ENCODE data around the gene MIP. TPM values are rescaled to one million over a fixed set of nuclear protein-coding genes. Genes with fewer than 3 reads are reported as not detected.

MIP gene
- polyA plus RNA-seq, 1 donor (not counting 4 experiments of a cell fraction or from before 2014, with no cell fraction given): not detected

DNA sequence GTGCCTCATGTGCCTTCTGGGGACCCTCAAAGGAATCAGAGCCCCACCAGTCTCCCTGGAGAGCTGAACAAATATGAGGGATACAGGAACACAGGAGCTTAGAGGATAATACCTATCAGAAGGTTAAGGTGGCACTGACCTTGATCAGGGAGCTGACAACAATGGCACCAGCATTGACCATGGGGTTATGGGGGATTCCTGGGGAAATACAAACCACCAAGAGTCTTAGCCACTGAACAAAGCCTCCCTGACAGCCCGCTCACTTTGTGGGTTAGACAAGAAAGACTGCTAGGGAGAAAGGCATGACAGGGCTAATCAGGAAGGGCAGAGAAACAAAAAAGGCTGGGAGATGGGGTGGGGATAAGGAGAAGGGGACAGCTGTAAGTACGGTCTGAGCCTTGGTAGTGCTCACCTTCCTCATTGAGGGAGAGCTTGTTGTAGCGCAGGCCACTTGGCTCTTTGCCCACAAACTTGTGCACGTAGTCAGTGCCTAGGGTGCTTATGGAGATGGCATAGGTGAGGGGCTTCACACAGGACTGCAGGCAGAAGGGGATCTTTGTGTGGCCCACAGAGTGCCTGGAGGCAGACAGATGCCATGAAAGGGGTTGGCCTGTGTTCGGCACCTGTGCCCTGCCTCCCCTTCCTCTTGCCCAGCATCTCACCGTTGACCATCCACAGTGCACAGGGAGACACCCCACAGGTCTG, 23.2 kb upstream of the MIP start:
- dilution Hi-C loops (cut with MboI; ENCODE audit: extremely low pct_ligation_motif_present, low sequenced_read_pairs): no loop called here
- no peak overlapping the region for H3K4me3 ChIP-seq (ENCODE audit: control insufficient read depth in 2 of 3, extremely low read depth in 1 of 3, insufficient read depth in 2 of 3, low read depth in 1 of 3, low read length in 3 of 3)
- no peak overlapping the region for H3K4me2 ChIP-seq (ENCODE audit: control insufficient read depth, extremely low read depth, insufficient read depth, low read depth, low read length)
- no peaks in the 10 kb centered on the region for H4K20me1 ChIP-seq (ENCODE audit: control insufficient read depth, extremely low read depth, insufficient read depth, low read length)
- no peak overlapping the region for H3K27ac ChIP-seq (ENCODE audit: control insufficient read depth, insufficient read depth, low read length)
- H3K9ac ChIP-seq (ENCODE audit: control insufficient read depth, extremely low read depth, insufficient read depth, low read length): no peak overlapping the region
- H3K9me1 ChIP-seq (ENCODE audit: control insufficient read depth, extremely low read depth, insufficient read depth, low read length): no peaks in the 10 kb centered on the region
- TF ChIP-seq, protein P1, sequence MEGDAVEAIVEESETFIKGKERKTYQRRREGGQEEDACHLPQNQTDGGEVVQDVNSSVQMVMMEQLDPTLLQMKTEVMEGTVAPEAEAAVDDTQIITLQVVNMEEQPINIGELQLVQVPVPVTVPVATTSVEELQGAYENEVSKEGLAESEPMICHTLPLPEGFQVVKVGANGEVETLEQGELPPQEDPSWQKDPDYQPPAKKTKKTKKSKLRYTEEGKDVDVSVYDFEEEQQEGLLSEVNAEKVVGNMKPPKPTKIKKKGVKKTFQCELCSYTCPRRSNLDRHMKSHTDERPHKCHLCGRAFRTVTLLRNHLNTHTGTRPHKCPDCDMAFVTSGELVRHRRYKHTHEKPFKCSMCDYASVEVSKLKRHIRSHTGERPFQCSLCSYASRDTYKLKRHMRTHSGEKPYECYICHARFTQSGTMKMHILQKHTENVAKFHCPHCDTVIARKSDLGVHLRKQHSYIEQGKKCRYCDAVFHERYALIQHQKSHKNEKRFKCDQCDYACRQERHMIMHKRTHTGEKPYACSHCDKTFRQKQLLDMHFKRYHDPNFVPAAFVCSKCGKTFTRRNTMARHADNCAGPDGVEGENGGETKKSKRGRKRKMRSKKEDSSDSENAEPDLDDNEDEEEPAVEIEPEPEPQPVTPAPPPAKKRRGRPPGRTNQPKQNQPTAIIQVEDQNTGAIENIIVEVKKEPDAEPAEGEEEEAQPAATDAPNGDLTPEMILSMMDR (optimal IDR thresholded peaks at IDR 0.05 in 1 of 3, IDR thresholded peaks at IDR 0.05 in 1 of 3, conservative IDR thresholded peaks at IDR 0.05 in 1 of 3; ENCODE audit: extremely low read depth in 1 of 3, insufficient read depth in 2 of 3, low read length in 3 of 3): no peak
- TF ChIP-seq EZH2 (IDR thresholded peaks at IDR 0.05; ENCODE audit: low read length): no peak
- H3K27me3 ChIP-seq (ENCODE audit: control insufficient read depth, extremely low read depth, insufficient read depth, low read length): no peaks in the 10 kb centered on the region
- no peak for FAIRE-seq
- H3K9me3 ChIP-seq (ENCODE audit: control insufficient read depth, low read depth, low read length): no peaks in the 10 kb centered on the region
- peaks cover 0 to under 1% of the 10 kb centered on the region in 2 experiments for H3K36me3 ChIP-seq (ENCODE audit: control insufficient read depth in 2 of 2, extremely low read depth in 1 of 2, insufficient read depth in 2 of 2, low read length in 2 of 2)
- no peaks in the 10 kb centered on the region for H3K79me2 ChIP-seq (ENCODE audit: control insufficient read depth, insufficient read depth, low read length)
- no peak overlapping the region for H2AFZ ChIP-seq (ENCODE audit: control insufficient read depth, low read length)
- peaks cover 4% of the 10 kb centered on the region for H3K4me1 ChIP-seq (ENCODE audit: control insufficient read depth, extremely low read depth, insufficient read depth, low read length)
- no peak for DNase-seq (ENCODE audit: low read depth, low spot score)

DNA sequence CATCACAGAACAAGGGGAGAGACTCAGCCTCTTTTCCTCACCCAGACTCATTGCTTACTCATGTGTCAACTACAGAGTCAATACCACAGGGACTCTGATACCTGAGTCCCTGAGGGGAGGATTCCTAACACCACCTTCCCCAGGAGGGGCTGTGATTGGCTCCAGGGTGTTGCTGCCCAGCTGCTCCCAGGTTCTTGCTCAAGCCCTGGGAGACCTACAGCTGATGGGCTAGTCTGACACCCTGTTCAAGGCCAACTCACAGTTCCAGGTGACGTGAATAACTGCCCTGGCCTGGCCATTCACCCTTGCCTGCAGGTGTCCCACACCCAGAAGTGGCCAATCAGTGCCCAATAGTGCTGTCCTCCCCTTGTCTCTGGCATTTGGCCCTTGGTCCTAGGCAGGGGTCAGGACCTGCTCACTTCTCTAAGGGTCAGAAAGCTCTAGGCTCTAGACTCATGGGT, 22.5 kb upstream of the MIP start:
- H2AFZ ChIP-seq (ENCODE audit: control insufficient read depth, low read length): no peak overlapping the region
- no peaks in the 10 kb centered on the region for H3K79me2 ChIP-seq (ENCODE audit: control insufficient read depth, insufficient read depth, low read length)
- H3K36me3 ChIP-seq (ENCODE audit: control insufficient read depth in 2 of 2, extremely low read depth in 1 of 2, insufficient read depth in 2 of 2, low read length in 2 of 2): peaks cover 0 to 3% of the 10 kb centered on the region in 2 experiments
- dilution Hi-C loops (cut with MboI; ENCODE audit: extremely low pct_ligation_motif_present, low sequenced_read_pairs): no loop called here
- no peaks in the 10 kb centered on the region for H3K9me1 ChIP-seq (ENCODE audit: control insufficient read depth, extremely low read depth, insufficient read depth, low read length)
- H4K20me1 ChIP-seq (ENCODE audit: control insufficient read depth, extremely low read depth, insufficient read depth, low read length): no peaks in the 10 kb centered on the region
- FAIRE-seq: no peak
- no peaks in the 10 kb centered on the region for H3K27me3 ChIP-seq (ENCODE audit: control insufficient read depth, extremely low read depth, insufficient read depth, low read length)
- TF ChIP-seq, protein P1 (optimal IDR thresholded peaks at IDR 0.05 in 1 of 3, IDR thresholded peaks at IDR 0.05 in 1 of 3, conservative IDR thresholded peaks at IDR 0.05 in 1 of 3; ENCODE audit: extremely low read depth in 1 of 3, insufficient read depth in 2 of 3, low read length in 3 of 3): no peak
- TF ChIP-seq EZH2 (IDR thresholded peaks at IDR 0.05; ENCODE audit: low read length): no peak
- H3K4me3 ChIP-seq (ENCODE audit: control insufficient read depth in 2 of 3, extremely low read depth in 1 of 3, insufficient read depth in 2 of 3, low read depth in 1 of 3, low read length in 3 of 3): no peak overlapping the region
- H3K4me1 ChIP-seq (ENCODE audit: control insufficient read depth, extremely low read depth, insufficient read depth, low read length): peaks cover 4% of the 10 kb centered on the region
- no peaks in the 10 kb centered on the region for H3K9me3 ChIP-seq (ENCODE audit: control insufficient read depth, low read depth, low read length)
- H3K27ac ChIP-seq (ENCODE audit: control insufficient read depth, insufficient read depth, low read length): no peak overlapping the region
- no peak for DNase-seq (ENCODE audit: low read depth, low spot score)
- H3K9ac ChIP-seq (ENCODE audit: control insufficient read depth, extremely low read depth, insufficient read depth, low read length): no peak overlapping the region
- no peak overlapping the region for H3K4me2 ChIP-seq (ENCODE audit: control insufficient read depth, extremely low read depth, insufficient read depth, low read depth, low read length)

Data from keratinocyte (primary cell).